ENCODE results near the gene PAPLN.

DNA sequence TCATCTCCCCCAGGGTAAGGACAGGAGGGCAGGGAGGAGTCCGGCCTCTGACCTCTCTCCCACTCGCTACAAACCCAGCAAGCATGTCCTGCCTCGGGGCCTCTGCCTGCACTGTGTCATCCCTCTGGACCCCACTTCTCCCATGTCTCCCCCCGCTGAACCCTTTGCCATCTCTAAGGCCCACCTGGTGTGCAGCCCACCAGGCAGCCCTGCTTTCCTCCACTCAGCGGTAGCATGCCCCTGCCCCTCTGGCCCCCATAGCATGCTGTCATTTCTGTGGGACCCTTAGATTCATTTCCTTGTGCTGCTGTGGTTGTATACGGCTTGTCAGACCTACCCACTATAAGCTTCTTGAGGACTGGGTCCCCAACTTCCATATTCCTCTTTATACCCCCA, 17.7 kb downstream of the PAPLN start:
- TF ChIP-seq POLR2A (IDR thresholded peaks at IDR 0.05; ENCODE audit: low read length) (no peak), GATA1 (IDR thresholded peaks at IDR 0.05; ENCODE audit: low read depth, low read length) (no peak)

All from erythroblast (primary cell).